GM12892 (cell line): ENCODE results near the gene IL1A.

Experiments used
- POLR2A ChIP-seq: IDR thresholded peaks from 2 replicates; pipeline ENCODE4 v1.6.1; 2011; ENCODE audit warnings: low read depth, low read length, control low read depth
- POLR2AphosphoS5 ChIP-seq: IDR thresholded peaks from 2 replicates; pipeline ENCODE4 v1.6.1; 2011; ENCODE audit warnings: low read depth, low read length, control low read depth

DNA sequence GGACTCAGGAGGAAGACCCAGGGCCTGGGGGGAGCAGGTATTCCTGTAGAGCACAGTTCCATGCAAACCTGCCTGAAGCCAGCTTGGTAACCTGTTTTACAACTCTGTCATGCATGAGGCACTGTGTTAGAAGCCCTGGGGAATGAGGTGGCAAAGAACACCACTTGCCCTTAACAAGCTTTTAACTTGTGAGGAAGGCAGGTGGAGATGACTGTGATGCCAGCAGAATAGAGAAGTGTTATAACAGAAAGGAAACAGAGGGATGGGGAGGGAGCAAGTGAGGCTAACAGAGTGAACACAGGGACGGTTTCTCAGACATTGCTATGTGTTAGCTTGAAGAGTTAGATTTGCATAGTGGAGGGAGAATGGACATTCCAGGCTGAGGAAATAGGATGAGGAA, 11.5 kb upstream of the IL1A start:
- TF ChIP-seq POLR2AphosphoS5 (no peak), POLR2A (no peak)
